Measurements from ENCODE around the gene ALAS1.

The ALAS1 gene

DNA sequence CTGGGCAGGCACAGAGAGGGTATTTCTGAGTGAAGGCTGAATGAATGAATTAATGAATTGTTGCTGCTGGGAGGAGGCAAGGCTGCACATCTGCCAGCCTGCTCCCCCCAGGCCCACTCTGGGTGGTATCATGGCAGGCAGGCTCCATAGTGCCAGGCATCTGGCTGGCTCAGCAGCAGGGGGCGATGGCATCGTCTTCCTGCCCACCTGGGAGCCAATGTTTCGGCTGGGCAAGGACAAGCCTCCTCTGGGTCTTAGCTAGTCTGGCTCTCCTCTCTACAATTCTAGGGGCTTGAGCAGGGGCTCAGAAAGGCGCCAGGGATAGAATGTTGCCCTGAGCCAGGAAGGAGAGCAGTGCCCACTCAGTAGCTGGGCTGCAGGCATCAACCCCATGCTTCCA is 29.2 kb downstream of the ALAS1 start:
- TF ChIP-seq SIN3A (IDR thresholded peaks at IDR 0.05; ENCODE audit: borderline replicate concordance, insufficient read depth, low read length) (no peak), POLR2AphosphoS5 (IDR thresholded peaks at IDR 0.05; ENCODE audit: low read depth, low read length) (no peak), TAF1 (IDR thresholded peaks at IDR 0.05; ENCODE audit: borderline replicate concordance, insufficient read depth, low read length) (no peak), FOXP2 (optimal IDR thresholded peaks at IDR 0.05; ENCODE audit: borderline replicate concordance, extremely low read depth, extremely low read length, insufficient read depth) (no peak), REST (IDR thresholded peaks at IDR 0.05; ENCODE audit: insufficient read depth in 1 of 2, low read depth in 2 of 2, low read length in 2 of 2) (no peak)

GRCh38 chr3:52227766-52228165 is 29.8 kb downstream of the ALAS1 start:
- TF ChIP-seq REST (IDR thresholded peaks at IDR 0.05; ENCODE audit: insufficient read depth in 1 of 2, low read depth in 2 of 2, low read length in 2 of 2) (no peak), TAF1 (IDR thresholded peaks at IDR 0.05; ENCODE audit: borderline replicate concordance, insufficient read depth, low read length) (no peak), POLR2AphosphoS5 (IDR thresholded peaks at IDR 0.05; ENCODE audit: low read depth, low read length) (no peak), SIN3A (IDR thresholded peaks at IDR 0.05; ENCODE audit: borderline replicate concordance, insufficient read depth, low read length) (no peak), FOXP2 (optimal IDR thresholded peaks at IDR 0.05; ENCODE audit: borderline replicate concordance, extremely low read depth, extremely low read length, insufficient read depth) (no peak)

- TF ChIP-seq FOXP2 (optimal IDR thresholded peaks at IDR 0.05; ENCODE audit: borderline replicate concordance, extremely low read depth, extremely low read length, insufficient read depth) = no peak
- TF ChIP-seq SIN3A (IDR thresholded peaks at IDR 0.05; ENCODE audit: borderline replicate concordance, insufficient read depth, low read length) = no peak
- no peak for TF ChIP-seq REST (IDR thresholded peaks at IDR 0.05; ENCODE audit: insufficient read depth in 1 of 2, low read depth in 2 of 2, low read length in 2 of 2)
- no peak for TF ChIP-seq TAF1 (IDR thresholded peaks at IDR 0.05; ENCODE audit: borderline replicate concordance, insufficient read depth, low read length)
- no peak for TF ChIP-seq POLR2AphosphoS5 (IDR thresholded peaks at IDR 0.05; ENCODE audit: low read depth, low read length)
Observed at GRCh38 chr3:52228266-52228665, 30.3 kb downstream of the ALAS1 start.

DNA sequence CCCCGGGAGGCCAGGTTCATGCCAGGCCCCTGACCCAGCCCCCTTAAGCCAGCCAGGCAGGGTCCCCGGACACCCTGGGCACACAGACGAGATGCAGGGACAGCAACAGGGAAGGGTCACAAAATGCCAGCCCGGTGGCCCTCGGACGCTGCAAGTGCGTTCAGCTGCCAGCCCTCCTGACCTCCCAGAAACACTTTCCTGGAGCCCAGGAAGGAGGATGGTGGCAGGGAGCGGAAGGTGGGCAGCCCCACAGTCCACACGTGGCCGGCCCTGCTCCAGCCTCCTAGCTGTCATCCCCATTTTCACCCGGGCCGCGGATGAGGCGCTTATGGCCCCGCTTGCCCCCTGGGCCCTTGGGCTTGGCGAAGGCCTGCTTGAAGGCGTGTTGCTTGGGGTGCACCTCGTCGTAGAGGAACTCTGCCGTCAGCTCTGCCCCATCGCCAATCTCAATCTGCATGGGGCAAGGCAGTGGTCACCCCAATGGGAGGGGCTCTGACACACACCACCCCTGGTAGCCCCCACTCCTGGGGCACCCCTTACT is 30.9 kb downstream of the ALAS1 start:
- TF ChIP-seq SIN3A (IDR thresholded peaks at IDR 0.05; ENCODE audit: borderline replicate concordance, insufficient read depth, low read length) (no peak), POLR2AphosphoS5 (IDR thresholded peaks at IDR 0.05; ENCODE audit: low read depth, low read length) (no peak), TAF1 (IDR thresholded peaks at IDR 0.05; ENCODE audit: borderline replicate concordance, insufficient read depth, low read length) (no peak), REST (IDR thresholded peaks at IDR 0.05; ENCODE audit: insufficient read depth in 1 of 2, low read depth in 2 of 2, low read length in 2 of 2) (no peak), FOXP2 (optimal IDR thresholded peaks at IDR 0.05; ENCODE audit: borderline replicate concordance, extremely low read depth, extremely low read length, insufficient read depth) (no peak)

DNA sequence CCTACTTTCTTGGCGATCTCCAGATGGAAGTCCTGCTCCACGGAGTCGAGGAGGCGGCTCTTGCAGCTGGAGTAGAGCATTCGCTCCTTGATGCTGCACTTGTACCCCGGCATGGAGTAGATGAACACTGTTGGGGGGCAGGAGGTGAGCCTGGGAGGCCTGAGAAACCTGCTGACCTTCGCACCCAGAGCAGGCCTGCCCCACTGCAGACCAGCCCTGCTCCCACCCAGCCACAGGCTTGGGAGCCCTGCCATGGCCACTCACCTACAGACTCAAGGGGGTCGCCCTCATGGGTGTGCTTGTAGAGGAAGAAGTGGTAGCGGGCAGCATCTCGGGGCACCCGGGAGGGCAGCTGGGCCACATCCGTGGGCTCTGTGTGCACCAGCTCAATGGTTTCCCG is 31.7 kb downstream of the ALAS1 start:
- no peak for TF ChIP-seq TAF1 (IDR thresholded peaks at IDR 0.05; ENCODE audit: borderline replicate concordance, insufficient read depth, low read length)
- TF ChIP-seq FOXP2 (optimal IDR thresholded peaks at IDR 0.05; ENCODE audit: borderline replicate concordance, extremely low read depth, extremely low read length, insufficient read depth) = no peak
- TF ChIP-seq SIN3A (IDR thresholded peaks at IDR 0.05; ENCODE audit: borderline replicate concordance, insufficient read depth, low read length) = no peak
- no peak for TF ChIP-seq POLR2AphosphoS5 (IDR thresholded peaks at IDR 0.05; ENCODE audit: low read depth, low read length)
- TF ChIP-seq REST (IDR thresholded peaks at IDR 0.05; ENCODE audit: insufficient read depth in 1 of 2, low read depth in 2 of 2, low read length in 2 of 2) = no peak

Measured in PFSK-1 (cell line).